NCI-H2107 treated with DMSO at 0.1 percent for 48 hours (cell line): ENCODE data around the gene TRPC3.
"Not testable (repeated sequence)": the region's sequence is repeated elsewhere in the genome, so short reads cannot be mapped to it uniquely, and the experiment has no call there.

Experiments used
- DNase-seq: peaks from one replicate; lab custom pipeline; 2025; ENCODE audit not compliant: unreplicated experiment; lab: John Stamatoyannopoulos, UW

Gene TRPC3

GRCh38 chr4:121950212-121950679 lies 1.6 kb downstream of the TRPC3 start:
- peak; percentile 3 for DNase-seq

DNA sequence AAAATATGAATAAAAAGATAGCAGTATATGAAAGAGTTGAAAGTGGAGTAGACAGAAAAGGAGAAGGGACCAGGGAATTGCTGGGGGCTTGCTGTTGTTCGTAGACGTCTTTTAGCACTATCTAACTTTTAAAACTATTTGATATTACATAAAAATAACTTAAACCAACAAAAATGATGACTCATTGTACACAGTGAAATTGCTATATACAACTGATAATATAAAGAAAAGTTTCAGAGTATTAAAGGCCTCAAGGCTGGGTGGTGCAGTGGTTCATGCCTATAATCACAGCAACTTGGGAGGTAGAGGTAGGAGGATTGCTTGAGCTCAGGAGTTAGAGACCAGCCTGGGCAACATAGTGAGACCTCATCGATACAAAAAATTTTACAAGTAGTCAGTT lies 5.2 kb downstream of the TRPC3 start:
- DNase-seq: no peak

- no peak for DNase-seq
These were observed 7.9 kb downstream of the TRPC3 start for GRCh38 chr4:121943941-121944340.

GRCh38 chr4:121939690-121940089 lies 12.2 kb downstream of the TRPC3 start:
- no peak for DNase-seq

DNA sequence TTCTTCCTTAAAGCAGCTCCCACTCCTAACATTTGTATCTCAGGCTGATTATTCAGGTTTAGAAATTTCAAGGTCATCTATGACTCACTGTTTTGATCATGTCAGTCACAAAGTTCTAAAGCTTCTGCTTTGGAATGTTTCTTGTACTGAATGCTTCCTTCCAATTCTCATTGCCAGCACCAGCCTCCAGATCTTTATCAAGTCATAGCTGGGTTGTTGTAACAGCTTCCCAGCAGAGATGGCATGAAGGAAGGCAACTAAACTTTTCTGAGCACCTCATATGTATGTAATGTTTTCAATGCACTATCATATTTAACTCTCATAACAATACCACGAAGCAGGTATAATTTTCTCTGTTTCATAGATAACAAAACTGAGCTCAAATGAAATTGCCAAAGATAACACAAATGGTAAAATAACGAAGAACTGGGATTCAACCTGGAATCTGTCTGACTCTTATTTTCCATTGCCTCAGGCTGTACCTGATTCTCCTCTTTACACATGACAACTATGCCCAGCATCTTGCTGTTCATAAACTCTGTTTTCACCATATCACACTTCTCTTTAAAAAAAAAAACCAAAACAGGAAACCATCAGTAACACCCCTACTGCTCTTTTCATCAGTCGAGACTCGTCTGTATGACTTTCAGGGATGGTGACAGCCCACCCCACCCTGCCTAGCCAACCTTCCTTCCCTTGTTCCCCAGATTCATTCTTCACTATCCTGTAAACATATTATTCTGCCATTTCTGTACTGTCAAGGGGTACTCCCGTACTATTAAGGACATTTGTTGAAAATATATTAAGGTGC lies 13.4 kb downstream of the TRPC3 start:
- DNase-seq: no peak

GRCh38 chr4:121936101-121936500 lies 15.8 kb downstream of the TRPC3 start:
- DNase-seq: no peak

- DNase-seq: no peak
These were observed 17.2 kb downstream of the TRPC3 start for GRCh38 chr4:121934635-121935034.

DNA sequence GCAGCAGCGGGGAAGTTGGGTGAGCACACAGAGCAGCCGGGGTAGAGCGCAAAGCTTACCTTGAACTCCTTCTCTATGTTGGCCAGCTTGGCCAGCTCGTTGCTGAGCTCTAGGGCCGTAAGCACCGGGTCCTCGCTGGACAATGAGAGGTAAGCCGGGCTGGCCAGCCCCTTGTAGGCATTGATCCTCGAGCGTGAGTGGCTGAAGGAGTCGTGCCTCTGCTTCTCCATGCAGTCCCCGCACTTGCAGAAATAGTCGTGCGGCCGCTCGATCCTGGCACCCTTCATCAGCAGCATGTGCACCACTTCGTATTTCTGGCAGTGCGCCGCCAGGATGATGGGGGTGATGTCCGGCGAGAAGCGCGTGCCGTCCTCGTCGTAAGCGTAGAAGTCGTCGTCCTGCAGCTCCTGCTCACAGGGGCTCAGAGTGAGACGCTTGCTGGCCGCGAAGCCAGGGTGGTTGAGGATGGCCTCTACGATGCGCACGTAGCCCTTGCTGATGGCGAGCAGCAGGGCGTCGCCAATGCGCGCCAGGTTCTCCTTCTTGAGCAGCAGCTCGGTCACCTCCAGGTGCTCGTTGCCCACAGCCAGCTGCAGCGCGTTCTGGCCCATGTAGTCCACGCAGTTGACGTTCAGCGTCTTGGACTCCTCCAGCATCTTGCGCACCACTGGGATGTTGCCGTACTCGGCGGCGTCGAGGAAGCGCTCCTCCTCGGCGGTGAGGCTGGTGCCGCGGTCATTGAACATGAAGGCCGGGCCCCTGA lies 19.5 kb downstream of the TRPC3 start:
- DNase-seq: no peak

DNA sequence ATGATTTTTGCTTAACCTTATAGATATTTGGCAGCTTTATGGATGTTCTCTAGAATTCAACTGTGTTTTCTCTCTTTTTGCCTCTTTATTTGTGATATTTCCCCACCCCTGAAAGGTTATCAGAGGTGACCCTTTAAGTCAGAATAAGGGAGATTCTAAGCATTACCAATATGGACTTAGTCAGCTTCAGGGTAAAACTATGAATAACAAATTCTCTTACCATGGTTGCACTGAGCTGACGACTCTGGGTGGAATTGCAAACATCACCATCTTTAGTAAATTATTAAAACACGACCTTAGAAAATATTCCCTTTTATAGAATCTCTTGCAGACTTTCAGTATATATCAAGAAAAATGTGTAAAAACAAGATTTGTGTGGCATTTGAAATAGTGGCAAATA lies 21.6 kb downstream of the TRPC3 start:
- DNase-seq: no peak

GRCh38 chr4:121927948-121928347 lies 23.9 kb downstream of the TRPC3 start:
- no peak for DNase-seq

- not testable (repeated sequence) for DNase-seq
These were observed 25.4 kb downstream of the TRPC3 start for GRCh38 chr4:121926490-121926889.

DNA sequence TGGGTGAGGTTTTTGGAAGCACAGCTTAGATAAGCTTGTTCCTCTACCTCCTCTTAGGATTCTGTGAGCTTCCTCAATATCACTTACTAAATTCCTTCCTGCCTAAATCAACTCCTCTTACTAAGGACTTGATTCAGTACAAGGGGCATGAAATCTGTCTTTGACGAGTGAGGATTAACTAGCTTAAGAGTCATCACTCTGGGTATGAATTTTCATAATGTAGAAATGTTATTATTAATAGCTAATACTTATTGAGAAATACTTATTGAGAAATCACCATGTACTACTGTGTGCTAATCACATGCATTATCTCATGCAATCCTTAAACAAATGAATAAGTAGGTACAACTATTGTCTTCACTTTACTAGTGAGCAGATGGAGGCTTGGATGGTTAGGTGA lies 28.6 kb downstream of the TRPC3 start:
- no peak for DNase-seq

GRCh38 chr4:121913667-121914066 lies 38.2 kb downstream of the TRPC3 start:
- DNase-seq: no peak

DNA sequence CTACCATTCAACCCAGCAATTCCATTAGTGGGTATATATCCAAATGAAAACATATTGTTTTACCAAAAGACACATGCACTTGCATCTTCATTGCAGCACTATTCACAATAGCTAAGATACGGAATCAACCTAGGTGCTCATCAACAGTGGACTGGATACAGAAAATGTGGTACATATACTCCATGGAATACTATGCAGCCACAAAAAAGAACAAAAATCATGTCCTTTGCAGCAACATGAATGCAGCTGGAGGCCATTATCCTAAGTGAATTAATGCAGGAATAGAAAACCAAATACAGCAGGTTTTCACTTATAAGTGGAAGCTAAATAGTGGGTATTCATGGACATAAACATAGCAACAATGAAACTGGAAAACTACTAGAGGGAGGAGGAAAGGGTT lies 43.5 kb downstream of the TRPC3 start:
- DNase-seq: no peak

GRCh38 chr4:121900132-121900983 lies 51.5 kb downstream of the TRPC3 start:
- DNase-seq: peak; percentile 7

DNA sequence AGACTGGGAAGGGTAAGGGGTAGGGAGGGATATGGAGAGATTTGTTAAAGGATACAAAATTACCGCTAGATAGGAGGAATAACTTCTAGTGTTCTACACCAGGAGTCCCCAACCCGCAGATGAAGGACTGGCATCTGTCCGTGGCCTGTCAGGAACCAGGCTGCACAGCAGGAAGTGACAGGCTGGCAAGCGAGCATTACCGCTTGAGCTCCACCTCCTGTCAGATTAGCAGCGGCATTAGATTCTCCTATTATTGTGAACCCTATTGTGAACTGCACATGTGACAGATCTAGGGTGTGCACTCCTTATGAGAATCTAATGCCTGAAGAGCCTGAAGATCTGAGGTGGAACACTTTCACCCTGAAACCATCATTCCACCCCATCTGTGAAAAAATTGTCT lies 53.7 kb downstream of the TRPC3 start:
- no peak for DNase-seq

DNA sequence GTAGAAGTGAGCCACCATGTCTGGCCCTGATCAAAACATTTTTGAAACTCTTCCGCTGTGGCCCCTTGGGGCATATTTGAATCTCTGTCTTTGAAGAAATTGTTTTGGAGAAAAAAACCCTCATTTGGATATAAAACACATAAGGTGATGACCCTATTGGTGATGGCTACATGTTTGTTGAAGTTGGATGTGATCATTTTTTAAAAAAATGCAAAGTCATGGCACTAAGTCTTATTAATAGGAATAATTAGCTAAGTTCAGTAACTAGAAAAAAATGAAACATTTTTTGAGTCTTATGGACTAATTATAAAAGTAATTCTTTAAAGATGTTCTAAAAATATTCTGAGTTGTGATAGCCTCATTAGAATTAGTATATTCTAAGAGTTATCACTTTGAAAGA lies 63.7 kb downstream of the TRPC3 start:
- DNase-seq: no peak

GRCh38 chr4:121885115-121885514 lies 66.7 kb downstream of the TRPC3 start:
- no peak for DNase-seq

- DNase-seq: no peak
These were observed 70.7 kb downstream of the TRPC3 start for GRCh38 chr4:121881158-121881557.

- DNase-seq: no peak
These were observed 72.7 kb downstream of the TRPC3 start for GRCh38 chr4:121879135-121879534.

GRCh38 chr4:121877041-121877773 lies 74.7 kb downstream of the TRPC3 start:
- DNase-seq: no peak
